ENCODE results near the gene TRAF5.
"Not testable (repeated sequence)": the region's sequence is repeated elsewhere in the genome, so short reads cannot be mapped to it uniquely, and the experiment has no call there.

TRAF5 gene

GRCh38 chr1:211382182-211382713 lies 55.6 kb downstream of the TRAF5 start:
- no peak for DNase-seq

DNA sequence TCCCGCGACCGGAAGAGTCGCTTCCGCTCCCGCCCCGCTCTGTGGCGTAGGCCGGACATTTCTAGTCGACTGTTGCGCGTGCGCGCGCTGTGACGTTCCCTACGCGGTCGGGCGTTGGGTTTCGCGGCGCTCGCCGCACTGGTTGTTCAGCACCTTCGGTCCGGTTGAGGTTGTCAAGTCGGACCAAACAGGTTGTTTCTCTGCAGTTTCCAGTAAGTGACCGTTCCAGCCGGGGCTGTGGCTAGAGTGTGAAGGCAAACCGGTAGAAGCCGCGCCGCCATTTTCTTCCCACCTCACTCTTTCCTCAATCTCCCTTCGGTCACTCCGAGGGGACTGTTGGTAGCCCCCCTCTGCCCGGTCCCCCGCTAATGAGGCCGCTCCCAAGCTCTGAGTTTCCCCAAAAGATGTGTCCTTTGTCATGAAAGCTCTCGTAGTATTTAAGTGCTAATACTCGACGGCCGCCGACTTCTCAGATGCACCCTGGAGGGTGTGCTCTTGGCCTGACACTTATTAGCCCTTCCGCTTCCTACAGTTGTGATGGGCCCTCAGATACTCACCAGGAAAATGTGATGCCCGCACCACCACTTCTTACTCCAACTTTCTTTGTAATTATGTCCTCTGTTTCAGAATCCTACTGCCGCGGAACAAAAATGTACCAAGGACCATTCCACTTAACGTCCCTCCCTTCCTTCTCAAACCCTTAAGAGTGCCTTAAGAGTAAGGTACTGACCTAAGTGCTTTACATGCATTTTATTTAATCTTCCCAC lies 56.3 kb downstream of the TRAF5 start:
- DNase-seq = peak; percentile 93

- no peak for DNase-seq
These were observed 57.9 kb downstream of the TRAF5 start for GRCh38 chr1:211384524-211384923.

DNA sequence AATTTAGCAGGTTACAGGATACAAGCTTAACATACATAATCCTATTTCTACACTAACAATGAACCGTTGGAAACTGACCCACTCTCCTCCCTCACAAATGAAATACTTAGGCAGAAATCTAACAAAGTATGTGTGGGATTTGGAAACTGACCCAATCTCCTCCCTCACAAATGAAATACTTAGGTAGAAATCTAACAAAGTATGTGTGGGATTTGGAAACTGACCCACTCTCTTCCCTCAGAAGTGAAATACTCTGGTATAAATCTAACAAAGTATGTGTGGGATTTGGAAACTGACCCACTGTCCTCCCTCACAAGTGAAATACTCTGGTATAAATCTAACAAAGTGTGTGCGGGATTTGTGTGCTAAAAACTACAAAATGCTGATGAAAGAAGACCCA lies 60.3 kb downstream of the TRAF5 start:
- DNase-seq = no peak

GRCh38 chr1:211390829-211391228 lies 64.2 kb downstream of the TRAF5 start:
- DNase-seq = not testable (repeated sequence)

DNA sequence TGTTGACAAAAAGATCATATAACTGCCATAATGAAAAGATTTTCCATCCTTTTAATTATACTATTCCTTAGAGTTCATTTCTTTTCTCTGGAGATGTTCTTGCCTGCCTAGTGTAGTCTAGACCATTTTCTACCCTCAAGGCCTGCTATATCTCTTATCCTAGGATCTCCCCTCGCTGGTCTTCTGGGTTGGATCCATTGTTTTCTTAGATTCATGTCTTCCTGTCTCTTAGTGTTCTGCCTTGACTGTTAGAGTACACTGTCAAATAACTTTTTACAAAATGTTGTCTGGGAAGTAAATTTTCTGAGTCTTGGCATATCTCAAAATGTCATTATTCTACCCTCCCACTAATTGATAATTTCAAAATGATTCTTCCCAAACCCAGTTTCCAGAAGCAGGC lies 66.6 kb downstream of the TRAF5 start:
- no peak for DNase-seq

DNA sequence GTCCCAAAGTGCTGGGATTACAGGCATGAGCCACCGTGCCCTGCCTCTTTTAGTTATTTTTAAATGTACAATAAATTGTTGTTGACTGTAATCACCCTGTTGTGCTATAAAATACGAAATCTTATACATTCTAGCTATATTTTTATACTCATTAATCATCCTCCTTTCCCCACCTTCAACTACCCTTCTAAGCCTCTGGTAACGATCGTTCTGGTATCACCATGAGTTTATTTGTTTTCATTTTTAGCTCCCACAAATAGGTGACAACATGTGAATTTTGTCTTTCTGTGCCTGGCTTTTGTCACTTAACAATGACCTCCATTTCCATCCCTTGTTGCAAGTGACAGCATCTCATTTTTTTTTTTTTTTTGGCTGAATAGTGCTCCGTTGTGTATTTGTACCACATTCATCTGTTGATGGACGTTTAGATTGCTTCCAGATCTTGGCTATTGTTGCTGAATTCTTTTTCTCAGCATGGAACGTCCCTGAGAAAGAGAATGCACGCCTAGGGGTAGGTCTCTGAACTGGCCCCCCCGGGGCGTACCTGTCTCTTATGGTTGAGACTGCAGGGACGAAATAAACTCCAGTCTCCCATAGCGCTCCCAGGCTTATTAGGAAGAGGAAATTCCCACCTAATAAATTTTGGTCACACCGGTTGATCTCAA lies 71.8 kb downstream of the TRAF5 start:
- not testable (repeated sequence) for DNase-seq

DNA sequence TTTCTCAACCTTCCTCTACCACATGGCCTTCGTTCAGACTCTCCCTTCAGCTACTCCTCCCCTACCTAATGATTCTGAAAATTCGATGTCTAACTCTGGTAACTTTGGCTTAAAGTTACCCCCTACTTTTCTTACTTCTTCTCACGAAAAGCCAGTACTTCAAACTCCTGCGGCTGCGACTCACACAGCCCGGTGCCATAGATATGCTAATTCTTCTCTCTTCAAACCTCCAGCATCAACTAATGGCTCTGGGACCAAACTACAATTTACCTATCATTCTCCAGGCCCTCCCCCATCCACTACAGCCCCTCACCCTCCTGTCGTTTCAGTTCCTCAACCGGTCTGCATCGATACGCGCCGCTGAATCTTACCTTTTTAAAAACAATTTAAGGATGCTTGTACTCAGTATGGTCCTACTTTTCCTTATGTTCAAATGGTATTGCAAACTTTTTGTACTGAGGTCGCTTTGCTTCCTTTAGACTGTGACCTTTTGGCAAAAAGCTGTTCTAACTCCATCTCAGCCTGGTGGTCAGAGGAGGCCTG lies 73.3 kb downstream of the TRAF5 start:
- DNase-seq = not testable (repeated sequence)

GRCh38 chr1:211401751-211402150 lies 75.1 kb downstream of the TRAF5 start:
- not testable (repeated sequence) for DNase-seq

- not testable (repeated sequence) for DNase-seq
These were observed 79.5 kb downstream of the TRAF5 start for GRCh38 chr1:211406086-211406485.

GRCh38 chr1:211407749-211408148 lies 81.1 kb downstream of the TRAF5 start:
- DNase-seq = not testable (repeated sequence)

- no peak for DNase-seq
These were observed 85.0 kb downstream of the TRAF5 start for GRCh38 chr1:211411639-211412038.

GRCh38 chr1:211415700-211416099 lies 89.1 kb downstream of the TRAF5 start:
- DNase-seq = no peak

- DNase-seq = peak; percentile 42
These were observed 89.6 kb downstream of the TRAF5 start for GRCh38 chr1:211416246-211416627.

GRCh38 chr1:211416628-211417323 lies 90.1 kb downstream of the TRAF5 start:
- DNase-seq = peak; percentile 63

GRCh38 chr1:211420389-211420788 lies 93.8 kb downstream of the TRAF5 start:
- peak; percentile 54 for DNase-seq

- no peak for DNase-seq
These were observed 94.3 kb downstream of the TRAF5 start for GRCh38 chr1:211420845-211421454.

DNA sequence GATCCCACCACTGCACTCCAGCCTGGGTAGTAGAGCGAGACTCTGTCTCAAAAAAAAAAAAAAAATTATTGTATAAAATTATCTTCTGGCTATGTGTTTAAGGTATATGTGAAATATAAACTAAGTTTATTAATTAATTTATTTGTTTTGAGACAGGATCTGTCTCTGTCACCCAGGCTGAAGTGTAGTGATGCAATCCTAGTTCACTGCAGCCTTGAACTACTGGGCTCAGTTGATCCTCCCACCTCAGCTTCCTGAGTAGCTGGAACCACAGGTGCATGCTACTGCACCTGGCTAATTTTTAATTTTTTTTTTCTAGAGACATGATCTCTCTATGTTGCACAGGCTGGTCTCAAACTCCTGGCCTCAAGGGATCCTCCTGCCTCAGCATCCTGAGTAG lies 97.4 kb downstream of the TRAF5 start:
- no peak for DNase-seq
